ENCODE data around the gene BACH1. TPM values are rescaled to one million over a fixed set of nuclear protein-coding genes. Genes with fewer than 3 reads are reported as not detected.

Gene BACH1
- total and polyA plus RNA-seq, 2 donors (not counting 3 experiments of a cell fraction or from before 2014, with no cell fraction given), result 7.2 to 28.8 TPM

DNA sequence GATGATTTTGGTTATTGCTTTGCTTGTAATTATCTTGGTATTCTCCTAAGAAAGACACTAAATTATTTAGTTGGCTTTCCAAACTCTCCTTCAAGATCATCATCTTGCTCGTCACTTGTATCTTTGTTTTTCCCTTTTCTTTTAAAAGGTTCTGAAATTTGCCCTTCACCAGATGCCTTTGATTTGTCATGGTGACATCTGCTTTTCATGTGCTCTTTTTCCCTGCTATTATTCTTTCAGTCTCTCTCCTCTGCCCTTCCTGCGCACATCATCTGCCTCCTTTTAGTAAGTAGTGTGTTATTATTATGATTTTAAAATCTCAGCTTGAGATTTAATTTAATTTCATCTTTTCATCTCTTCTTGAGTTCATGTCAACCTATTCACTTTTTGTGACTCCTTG, 92.1 kb downstream of the BACH1 start:
- no peaks in the 10 kb centered on the region for H3K36me3 ChIP-seq (ENCODE audit: control insufficient read depth in 2 of 2, extremely low read depth in 1 of 2, insufficient read depth in 2 of 2, low read length in 2 of 2)
- no peaks in the 10 kb centered on the region for H3K9me3 ChIP-seq (replicated peaks; ENCODE audit: control insufficient read depth, insufficient read depth, low read length)
- DNase-seq (ENCODE audit: low read depth, low spot score), result no peak
- no peak overlapping the region for H2AFZ ChIP-seq (ENCODE audit: low read depth, low read length)
- no peak overlapping the region for H3K27ac ChIP-seq (ENCODE audit: insufficient read depth, low read depth, low read length)
- no TSS peak for BruUV-seq (replicated peaks)
- no peak overlapping the region for H3K4me3 ChIP-seq (replicated peaks in 1 of 3; ENCODE audit: insufficient read depth in 1 of 3, low read depth in 1 of 3, low read length in 3 of 3)
- H3K9ac ChIP-seq (replicated peaks; ENCODE audit: extremely low read depth, insufficient read depth, low read length), result no peak overlapping the region
- no peaks in the 10 kb centered on the region for H3K4me1 ChIP-seq (ENCODE audit: control insufficient read depth, extremely low read depth, insufficient read depth, low read length)
- no peaks in the 10 kb centered on the region for H3K79me2 ChIP-seq (ENCODE audit: control insufficient read depth, insufficient read depth, low read length)
- dilution Hi-C loops (cut with MboI; ENCODE audit: extremely low pct_ligation_motif_present, low sequenced_read_pairs), result no loop called here
- no peaks in the 10 kb centered on the region for H3K9me1 ChIP-seq (replicated peaks; ENCODE audit: control insufficient read depth, extremely low read depth, insufficient read depth, low read length)
- no peaks in the 10 kb centered on the region for H3K27me3 ChIP-seq (ENCODE audit: control insufficient read depth in 2 of 2, insufficient read depth in 2 of 2, low read length in 2 of 2)
- no peak overlapping the region for H3K4me2 ChIP-seq (ENCODE audit: insufficient read depth, low read length)
- ChIA-PET CTCF (no interaction called here), POLR2A (no interaction called here)
- H4K20me1 ChIP-seq (replicated peaks; ENCODE audit: control insufficient read depth, extremely low read depth, insufficient read depth, low read length), result no peaks in the 10 kb centered on the region
- intact Hi-C loops (cut with micrococcal nuclease), result no loop called here
- TF ChIP-seq FOS (IDR thresholded peaks at IDR 0.05; ENCODE audit: borderline replicate concordance, insufficient read depth, low read length) (no peak), MYC (IDR thresholded peaks at IDR 0.05; ENCODE audit: low read depth, low read length) (no peak), MAX (IDR thresholded peaks at IDR 0.05; ENCODE audit: insufficient read depth, insufficient read length) (no peak), JUN (IDR thresholded peaks at IDR 0.05; ENCODE audit: borderline replicate concordance, insufficient read depth, insufficient read length, low read depth) (no peak), EZH2 (IDR thresholded peaks at IDR 0.05; ENCODE audit: borderline replicate concordance, low read depth, low read length, severe bottlenecking) (no peak), POLR2A (IDR thresholded peaks at IDR 0.05; ENCODE audit: low read depth, low read length) (no peak), POLR2AphosphoS5 (IDR thresholded peaks at IDR 0.05; ENCODE audit: insufficient read depth, low read depth, low read length) (no peak), GATA2 (IDR thresholded peaks at IDR 0.05; ENCODE audit: insufficient read depth, insufficient read length, low read depth, low read length) (no peak)
- TF ChIP-seq, protein P1, sequence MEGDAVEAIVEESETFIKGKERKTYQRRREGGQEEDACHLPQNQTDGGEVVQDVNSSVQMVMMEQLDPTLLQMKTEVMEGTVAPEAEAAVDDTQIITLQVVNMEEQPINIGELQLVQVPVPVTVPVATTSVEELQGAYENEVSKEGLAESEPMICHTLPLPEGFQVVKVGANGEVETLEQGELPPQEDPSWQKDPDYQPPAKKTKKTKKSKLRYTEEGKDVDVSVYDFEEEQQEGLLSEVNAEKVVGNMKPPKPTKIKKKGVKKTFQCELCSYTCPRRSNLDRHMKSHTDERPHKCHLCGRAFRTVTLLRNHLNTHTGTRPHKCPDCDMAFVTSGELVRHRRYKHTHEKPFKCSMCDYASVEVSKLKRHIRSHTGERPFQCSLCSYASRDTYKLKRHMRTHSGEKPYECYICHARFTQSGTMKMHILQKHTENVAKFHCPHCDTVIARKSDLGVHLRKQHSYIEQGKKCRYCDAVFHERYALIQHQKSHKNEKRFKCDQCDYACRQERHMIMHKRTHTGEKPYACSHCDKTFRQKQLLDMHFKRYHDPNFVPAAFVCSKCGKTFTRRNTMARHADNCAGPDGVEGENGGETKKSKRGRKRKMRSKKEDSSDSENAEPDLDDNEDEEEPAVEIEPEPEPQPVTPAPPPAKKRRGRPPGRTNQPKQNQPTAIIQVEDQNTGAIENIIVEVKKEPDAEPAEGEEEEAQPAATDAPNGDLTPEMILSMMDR (IDR thresholded peaks at IDR 0.05; ENCODE audit: extremely low read depth in 1 of 2, insufficient read depth in 1 of 2, low read depth in 1 of 2, low read length in 2 of 2), result no peak
- no peak for FAIRE-seq

All from endothelial cell of umbilical vein (primary cell).